GM12874 (cell line): Measurements from ENCODE around the gene FOXP1.

Experiments used
- TF ChIP-seq, protein P1 (sequence below): IDR thresholded peaks from 2 replicates; pipeline ENCODE4 v1.5.1; 2011; ENCODE audit warnings: low read depth, mild to moderate bottlenecking, control low read depth, low read length, moderate library complexity; ENCODE audit not compliant: insufficient read depth

The FOXP1 gene

DNA sequence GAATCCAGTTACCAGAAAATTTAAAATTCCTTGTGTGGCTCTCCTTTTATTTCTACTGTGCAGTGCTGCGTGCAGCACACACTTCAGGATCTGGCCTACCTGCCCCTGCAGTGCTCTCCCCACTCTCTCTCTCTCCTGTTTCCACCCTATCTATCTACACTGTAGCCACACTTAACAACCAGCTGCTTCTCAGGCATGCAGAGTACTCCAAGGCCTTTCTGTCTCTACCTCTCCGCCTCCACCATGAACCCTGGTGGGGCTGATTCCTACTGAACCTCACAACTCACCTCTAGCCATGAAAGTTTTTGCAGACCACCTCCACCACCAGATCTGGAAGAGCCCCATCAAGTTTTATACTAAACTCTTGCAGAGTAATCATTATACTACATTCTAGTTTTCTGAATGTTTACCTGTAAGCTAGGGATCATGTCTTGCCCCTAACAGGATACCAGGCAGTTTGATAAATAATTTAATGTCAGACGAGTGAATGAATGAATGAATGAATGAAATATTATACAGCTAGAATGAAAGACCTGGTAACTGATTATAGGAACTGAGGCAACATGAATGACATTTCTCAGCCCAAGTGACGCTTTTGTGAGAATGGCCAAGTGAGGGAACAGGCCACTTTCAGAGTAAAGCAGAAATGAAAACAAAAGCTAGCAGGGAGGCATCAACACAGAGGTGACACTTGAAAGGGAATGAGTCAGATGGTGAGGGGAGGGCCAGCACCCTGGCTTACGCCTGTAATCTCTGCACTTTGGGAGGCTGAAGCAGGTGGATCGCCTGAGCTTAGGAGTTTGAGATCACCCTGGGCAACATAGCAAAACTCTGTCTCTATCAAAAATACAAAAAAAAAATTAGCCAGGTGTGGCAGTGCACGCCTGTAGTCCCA is 363.5 kb downstream of the FOXP1 start:
- TF ChIP-seq, protein P1, sequence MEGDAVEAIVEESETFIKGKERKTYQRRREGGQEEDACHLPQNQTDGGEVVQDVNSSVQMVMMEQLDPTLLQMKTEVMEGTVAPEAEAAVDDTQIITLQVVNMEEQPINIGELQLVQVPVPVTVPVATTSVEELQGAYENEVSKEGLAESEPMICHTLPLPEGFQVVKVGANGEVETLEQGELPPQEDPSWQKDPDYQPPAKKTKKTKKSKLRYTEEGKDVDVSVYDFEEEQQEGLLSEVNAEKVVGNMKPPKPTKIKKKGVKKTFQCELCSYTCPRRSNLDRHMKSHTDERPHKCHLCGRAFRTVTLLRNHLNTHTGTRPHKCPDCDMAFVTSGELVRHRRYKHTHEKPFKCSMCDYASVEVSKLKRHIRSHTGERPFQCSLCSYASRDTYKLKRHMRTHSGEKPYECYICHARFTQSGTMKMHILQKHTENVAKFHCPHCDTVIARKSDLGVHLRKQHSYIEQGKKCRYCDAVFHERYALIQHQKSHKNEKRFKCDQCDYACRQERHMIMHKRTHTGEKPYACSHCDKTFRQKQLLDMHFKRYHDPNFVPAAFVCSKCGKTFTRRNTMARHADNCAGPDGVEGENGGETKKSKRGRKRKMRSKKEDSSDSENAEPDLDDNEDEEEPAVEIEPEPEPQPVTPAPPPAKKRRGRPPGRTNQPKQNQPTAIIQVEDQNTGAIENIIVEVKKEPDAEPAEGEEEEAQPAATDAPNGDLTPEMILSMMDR: no peak

DNA sequence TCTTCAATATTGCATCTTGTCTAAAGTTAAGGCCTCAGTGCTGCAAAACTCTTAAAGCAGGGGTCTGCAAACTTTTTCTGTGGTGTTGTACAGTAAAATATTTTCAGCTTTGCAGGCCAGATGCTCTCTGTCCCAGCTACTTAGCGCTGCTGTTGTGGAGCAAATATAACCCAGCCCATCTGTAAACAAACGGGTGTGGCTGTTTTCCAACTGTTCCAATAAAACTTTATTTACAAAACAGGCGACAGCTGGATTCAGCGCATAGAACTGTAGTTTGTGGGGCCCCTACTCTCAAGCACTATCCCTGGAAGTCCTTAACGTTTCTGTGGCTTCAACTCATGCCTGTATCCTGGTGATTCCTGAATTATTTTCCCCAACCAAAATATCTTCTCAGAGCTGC is 365.0 kb downstream of the FOXP1 start:
- TF ChIP-seq, protein P1: no peak

DNA sequence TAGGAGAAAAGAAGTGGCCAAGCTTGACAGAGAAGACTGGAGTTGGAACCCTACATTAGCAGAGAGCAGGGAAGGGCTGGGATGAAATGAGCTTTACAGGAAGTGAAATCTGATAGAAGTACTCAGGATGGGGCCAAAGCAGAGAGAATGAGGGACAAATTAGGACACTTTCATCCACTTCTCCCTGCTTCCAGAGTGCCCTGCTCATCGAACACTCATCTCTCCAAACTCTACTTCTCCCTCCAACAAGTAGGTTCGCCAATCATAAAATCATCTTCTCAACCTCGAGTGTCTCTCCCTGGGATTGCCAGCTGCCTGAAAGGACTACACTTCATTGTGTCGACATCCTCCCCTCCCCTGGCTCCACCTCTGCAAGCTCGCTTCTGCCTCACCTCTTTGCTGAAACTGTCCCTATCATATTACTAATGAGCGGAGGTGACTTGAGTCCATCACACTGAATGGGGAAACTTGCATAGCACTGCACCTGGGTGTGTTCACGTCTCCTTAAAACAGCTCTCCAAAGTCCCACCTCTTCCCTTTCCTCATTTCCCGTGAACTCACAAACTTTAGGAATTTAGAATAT is 365.8 kb downstream of the FOXP1 start:
- TF ChIP-seq, protein P1: no peak

DNA sequence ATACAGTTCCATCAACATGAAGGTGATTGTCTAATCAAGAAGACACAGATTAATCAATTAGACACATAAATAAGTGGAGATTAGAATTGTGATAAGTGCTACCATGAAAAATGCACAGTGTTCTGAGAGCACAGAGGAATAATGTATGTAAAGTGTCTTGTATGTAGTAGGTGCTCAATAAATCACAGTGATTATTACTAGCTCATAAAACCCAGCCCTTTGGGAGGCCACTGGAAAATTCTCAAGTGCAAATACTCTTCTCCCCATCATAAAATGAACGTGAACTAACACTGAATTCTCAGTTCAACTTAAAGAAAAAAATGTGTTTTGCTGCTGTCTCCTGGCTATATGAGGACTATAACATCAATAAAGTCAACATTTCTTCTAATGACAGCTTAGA is 368.2 kb downstream of the FOXP1 start:
- TF ChIP-seq, protein P1: no peak

DNA sequence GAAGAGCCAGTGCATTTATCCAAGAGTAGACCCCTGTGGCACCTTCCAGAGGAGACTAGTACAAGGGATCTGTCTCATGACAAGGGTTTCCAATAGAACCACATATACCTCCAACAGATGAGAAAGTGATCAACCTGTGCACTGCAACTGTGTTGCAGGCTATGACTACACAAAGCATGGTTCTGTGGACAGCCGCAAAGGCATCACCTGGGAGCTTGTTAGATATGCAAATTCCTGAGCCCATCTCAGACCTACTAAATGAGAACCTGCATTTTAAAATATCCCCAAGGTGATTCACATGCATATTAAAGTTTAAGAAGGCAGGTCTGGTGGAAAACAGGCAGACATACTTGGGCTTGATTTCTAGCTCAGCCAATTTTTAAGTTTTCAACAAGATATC is 368.7 kb downstream of the FOXP1 start:
- TF ChIP-seq, protein P1: no peak

DNA sequence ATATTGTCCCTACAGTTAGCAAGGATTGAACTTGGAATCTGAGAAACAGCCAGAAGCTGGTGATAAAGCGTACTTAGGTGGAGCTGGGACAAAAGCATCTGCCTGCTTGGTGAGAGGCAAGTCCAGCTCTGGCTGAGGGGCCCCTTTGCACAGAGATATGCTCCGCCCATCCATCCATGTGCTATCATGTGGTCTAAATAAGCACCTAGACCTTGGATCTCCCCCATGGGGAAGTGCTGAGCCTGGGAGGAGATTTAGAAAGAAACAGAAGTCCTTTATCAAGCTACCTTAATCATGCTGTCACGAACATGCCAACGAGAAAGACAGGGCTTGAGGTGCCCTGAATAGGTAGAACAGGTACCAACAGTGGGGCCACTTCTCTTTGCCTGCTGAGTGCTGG is 369.5 kb downstream of the FOXP1 start:
- TF ChIP-seq, protein P1: no peak

DNA sequence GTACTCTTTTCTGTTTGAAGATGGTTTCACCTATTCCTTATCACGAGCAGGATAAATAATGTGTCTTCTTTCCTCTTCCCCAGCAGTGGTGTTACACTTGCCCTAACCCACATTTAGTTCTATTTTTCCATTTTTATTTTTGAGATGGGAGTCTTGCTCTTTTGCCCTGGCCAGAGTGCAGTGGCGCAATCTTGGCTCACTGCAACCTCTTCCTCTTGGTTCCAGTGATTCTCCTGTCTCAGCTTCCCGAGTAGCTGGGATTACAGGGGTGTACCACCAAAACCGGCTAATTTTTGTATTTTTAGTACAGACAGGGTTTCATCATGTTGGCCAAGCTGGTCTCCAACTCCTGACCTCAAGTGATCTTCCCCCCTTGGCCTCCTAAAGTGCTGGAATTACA is 372.4 kb downstream of the FOXP1 start:
- TF ChIP-seq, protein P1: no peak
